ENCODE measurements around the gene RPS3A.

- TF ChIP-seq CTCF (conservative IDR thresholded peaks at IDR 0.05 in 1 of 2, IDR thresholded peaks at IDR 0.05 in 1 of 2; ENCODE audit: low read depth in 1 of 2, low read length in 2 of 2) (no peak), EZH2 (IDR thresholded peaks at IDR 0.05; ENCODE audit: low read length, missing control alignments) (no peak)
Observed at GRCh38 chr4:151143162-151143561, 43.7 kb downstream of the RPS3A start.

Measured in fibroblast of lung (primary cell).